ENCODE measurements around the gene UNC13A.
A peak's percentile ranks its signal among the peaks of the same experiment; 100 is the strongest.

UNC13A gene

DNA sequence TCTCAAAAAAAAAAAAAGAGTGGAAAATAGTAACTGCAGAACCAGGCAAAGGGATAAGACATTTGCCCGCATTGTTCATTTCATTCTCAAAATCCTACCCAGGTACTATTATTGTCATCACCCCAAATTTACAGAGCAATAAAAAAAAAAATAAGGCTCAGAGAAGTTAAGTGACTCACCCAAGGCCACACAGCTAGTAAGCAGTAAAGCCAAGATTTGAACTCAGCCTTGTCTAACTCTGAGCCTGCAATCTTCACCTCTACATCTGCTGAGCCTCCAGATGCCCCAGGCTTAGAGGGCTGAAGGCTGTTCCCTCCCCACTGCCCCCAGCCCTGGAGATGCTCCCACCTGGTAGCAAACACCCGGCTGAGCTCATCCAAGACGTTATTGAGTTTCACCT is 61.0 kb downstream of the UNC13A start:
- FAIRE-seq (no peak), DNase-seq (ENCODE audit: low spot score) (no peak)

DNA sequence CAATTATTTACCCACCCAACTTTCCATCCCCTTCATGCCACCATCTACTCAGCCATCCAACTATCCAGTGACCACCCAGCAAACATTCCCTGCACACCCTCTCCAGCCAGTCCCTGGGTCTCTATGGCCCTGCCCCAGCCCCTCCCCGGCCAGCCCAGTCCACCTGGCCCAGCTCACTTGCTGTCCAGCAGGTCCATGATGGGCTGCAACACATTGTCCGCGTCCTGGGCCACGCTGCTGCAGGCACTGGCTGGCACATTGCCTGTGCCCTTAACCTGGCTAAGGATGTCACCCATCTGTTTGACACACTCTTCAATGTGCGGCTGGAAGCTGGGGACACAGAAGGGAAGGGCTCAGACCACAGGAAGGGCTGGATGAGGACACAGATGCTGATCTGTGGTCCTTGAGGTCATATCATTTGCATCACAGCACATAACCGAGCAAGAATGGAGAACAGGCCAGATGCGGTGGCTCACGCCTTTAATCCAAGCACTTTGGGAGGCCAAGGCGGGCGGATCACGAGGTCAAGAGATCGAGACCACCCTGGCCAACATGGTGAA is 61.6 kb downstream of the UNC13A start:
- FAIRE-seq (no peak), DNase-seq (ENCODE audit: low spot score) (no peak)

DNA sequence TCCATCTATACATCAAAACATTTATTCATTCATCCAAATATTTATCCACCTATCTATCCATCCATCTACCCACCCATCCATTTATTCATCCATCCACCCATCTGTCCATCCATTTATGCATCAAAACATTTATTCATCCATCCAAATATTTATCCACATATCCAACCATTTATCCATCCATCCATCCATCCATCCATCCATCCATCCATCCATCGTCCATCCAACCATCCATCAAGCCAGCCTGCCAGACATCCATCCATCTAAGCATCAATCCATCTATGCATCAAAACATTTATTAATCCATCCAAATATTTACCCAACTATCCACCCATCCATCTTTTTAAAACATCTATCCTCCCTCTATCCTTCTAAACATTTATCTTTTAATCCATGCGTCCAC is 62.2 kb downstream of the UNC13A start:
- DNase-seq (ENCODE audit: low spot score) (no peak), FAIRE-seq (no peak)

DNA sequence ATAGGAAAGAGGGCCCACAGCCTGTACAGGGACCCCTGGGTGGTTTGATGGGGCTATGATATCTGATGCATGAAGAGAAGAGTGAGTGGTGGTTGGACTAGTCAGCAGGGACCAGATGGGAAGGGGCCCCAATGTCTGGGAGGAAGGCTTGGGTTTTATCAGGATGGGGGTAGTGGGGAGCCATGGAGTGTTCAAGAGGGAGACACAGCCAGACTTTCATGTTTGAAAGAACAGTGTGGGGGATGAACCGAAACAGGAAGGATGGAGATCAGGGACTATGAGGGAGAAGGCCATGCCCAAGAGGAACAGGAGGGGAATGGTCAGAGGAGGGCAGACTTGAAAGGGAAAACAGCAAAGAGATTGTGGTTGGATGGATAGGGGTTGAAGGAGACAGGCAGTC is 63.1 kb downstream of the UNC13A start:
- FAIRE-seq (no peak), DNase-seq (ENCODE audit: low spot score) (no peak)

DNA sequence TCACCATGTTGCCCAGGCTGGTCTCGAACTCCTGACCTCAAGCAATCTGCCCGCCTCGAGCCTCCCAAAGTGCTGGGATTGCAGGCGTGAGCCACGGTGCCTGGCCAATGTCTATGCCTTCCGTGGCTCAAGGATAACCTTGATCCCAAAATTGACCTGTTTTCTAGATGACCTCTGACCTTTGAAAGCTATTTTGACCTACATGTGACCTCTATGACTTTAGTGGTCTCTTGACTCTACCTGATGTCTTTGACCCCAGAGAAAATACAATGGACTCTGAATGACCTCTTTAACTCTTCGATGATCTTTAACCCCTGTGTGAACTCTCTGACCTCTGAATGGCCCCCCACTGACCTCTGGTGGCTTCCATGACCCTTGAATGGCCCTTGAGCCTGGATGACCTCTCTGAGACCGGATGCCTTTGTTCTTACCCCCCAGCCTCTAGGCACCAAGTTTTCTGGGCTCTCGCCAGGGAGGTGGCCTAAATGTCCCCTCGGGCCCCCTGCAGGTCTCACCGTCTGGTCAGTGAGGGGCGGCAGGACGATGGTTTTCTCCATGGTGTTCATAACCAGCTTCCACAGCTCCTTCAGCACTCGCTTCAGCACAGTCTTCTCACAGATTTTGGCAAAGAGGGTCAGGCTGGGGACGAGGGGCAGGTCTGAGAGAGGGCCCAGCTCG is 63.7 kb downstream of the UNC13A start:
- FAIRE-seq (no peak), DNase-seq (ENCODE audit: low spot score) (no peak)

DNA sequence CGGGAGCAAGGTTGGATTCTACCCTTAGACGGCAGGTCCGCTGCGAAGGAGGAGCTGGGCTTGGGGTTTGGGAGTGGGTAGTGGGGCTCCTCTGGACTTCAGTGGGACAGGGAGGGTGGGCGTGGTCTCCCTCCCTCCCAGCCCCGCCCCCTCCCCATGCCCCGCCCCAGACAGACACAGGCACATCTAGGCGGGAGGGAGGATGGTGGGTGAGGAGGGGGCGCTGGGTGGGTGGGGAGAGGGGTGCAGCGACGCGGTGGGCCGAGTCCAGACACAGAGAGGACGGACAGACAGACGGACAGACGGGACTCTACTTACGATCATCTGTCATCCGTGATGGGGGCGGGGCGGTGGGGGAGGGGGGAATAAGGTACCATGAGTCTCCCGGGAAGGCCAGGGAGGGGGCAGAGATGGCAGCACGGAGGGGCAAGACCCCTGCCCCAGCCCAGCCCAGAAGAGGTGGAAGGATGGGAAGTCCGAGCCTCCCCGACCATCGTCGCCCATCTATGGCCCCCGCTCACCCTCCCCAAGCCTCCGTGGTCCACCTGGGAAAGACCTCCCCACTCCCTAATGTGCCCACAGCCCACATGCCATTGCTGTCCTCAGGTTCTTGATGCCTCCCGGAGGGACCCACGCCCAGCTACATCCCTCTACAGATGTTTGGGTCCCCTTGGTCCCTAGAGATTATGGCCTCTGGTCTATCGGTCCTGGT is 64.8 kb downstream of the UNC13A start:
- no peak for DNase-seq (ENCODE audit: low spot score)
- FAIRE-seq = no peak

DNA sequence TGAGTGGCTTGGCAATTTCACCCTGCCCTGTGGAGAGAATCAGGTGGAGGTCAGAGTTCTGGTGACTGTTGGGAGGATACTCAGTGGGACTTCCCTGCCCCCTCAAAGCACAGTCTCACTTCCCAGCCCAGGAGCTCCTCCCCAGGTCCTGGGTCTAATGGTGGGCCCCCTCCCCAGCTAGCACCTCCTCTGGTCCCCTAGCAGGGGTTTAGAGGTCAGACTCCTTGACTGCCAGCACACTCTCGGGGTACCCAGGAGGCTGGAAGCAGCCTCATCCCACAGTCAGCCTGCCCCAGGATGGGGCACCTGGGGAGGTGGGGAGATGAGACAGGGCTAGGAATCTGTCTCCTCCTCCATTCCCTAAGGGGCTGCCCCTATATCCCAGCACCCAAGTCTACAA is 67.5 kb downstream of the UNC13A start:
- DNase-seq (ENCODE audit: low spot score) = no peak
- FAIRE-seq = no peak

DNA sequence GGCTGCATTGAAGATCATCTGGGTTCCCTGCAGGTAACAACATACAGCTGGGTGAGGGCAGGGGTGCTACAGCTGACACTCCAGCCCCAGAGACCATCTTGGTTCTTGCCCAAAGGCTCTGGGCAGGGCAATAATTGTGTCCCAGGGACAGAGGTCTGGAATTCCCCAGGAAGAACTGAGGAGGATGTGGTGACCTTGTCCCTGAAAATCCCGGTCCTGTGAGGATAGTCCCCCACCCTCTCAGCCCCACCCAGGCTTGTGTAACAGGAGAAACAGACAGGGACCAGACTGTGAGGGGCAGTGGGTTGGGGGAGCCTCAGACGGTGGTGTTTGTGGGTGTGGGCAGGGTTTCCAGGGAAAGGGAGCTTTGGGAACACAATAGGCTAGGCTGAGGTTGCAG is 69.2 kb downstream of the UNC13A start:
- FAIRE-seq = no peak
- DNase-seq (ENCODE audit: low spot score) = no peak

DNA sequence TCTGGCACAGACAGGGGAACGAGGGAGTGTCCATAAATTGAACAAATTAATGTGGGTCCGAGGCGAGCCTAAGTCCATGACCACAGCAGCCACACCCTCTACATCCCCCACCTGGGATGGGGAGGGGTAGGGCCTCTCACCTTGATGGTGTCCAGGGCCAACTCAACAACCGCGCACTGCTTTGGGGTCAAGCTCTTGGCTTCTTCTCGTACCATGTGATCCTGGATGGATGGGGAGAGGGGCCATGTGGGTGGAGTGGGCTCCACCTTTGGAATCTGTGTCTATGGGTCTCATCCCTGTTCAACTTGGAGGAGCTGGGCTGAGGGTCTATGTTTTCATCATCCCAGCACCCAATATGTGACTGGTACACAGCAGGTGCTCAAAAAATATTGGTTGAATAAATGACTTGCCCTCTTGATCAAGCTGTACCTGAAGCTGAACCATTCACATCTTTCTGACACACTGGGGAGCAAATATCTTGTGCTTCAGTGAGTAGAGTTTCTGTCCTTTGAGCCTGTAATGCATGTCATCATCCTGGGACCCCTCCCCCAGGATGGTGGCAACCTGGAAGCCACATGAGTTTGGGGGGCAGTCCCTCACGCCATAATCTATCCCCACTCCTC is 69.8 kb downstream of the UNC13A start:
- no peak for FAIRE-seq
- DNase-seq (ENCODE audit: low spot score) = no peak

DNA sequence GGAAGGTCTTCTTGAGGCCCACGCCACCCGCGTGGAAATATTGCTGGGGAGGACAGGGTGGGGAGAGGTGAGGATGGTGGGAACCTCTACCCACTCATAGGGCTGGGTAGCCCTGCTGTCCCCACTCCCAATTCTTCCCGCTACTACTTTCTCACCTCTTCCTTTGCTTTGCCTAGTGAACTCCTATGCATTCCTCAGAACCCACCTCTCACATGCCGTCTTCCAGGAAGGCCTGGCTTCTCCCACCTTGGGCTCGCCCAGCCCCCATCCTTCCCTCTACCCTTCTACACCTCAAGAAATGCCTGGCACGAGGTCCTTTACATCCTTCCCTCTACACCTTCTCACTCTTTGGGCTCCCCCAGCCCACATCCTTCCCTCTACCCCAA is 70.4 kb downstream of the UNC13A start:
- no peak for FAIRE-seq

DNA sequence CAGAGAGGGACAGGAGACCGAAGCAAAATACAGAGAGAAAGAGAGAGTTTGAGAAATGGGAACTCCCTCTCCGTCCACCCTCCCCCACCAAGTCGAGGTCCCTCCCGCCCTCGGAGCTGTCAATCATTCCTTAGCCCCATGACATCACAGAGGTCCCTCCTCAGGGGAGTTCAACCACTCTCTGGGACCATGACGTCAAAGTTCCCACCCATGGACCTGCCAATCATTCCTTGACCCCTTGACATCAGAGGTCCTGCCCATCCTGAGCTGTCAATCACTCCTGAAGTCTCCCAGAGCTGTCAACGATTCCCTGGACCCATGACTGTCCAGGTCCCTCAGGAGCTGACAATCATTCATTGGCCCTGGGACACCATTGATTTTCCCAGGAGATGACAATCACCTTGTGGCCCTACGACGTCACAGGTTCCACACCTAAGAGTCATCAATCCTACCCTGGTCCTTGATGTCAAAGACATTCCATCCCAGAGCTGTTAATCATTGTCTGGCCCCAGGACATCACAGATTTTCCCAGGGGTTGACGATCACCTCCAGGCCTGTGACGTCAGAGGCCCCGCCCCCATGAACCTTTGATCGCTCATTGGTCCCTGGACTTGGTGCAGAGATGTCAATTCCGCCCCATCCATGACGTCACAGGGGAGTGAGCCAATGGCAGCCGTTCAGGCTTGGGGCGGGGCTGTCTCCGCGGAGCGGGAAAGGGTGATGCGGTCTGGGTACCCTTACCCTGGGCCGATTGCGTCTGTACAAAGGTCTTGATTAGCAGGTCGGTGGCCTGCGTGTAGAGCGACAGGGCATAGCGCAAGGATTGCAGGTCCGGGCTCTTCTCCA is 71.0 kb downstream of the UNC13A start:
- DNase-seq (ENCODE audit: low spot score) = no peak
- FAIRE-seq = no peak

More for the DNA sequence above, 70.4 kb downstream of the UNC13A start:
- DNase-seq (ENCODE audit: low spot score) = no peak

DNA sequence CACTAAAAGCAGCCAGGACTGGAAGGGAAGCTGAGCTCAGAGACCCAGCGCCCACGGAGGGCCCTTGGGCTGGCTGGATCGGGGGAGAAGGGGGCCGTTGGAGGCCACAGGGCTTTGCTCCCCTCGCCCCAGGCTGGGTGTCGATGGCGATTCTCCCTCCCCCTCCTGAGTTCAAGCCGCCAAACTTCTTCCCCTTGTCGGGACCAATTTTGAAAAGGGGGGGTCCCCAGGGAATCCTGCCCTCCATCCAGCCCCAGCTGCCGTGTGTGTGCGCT is 71.5 kb downstream of the UNC13A start:
- FAIRE-seq (no peak), DNase-seq (ENCODE audit: low spot score) (no peak)

DNA sequence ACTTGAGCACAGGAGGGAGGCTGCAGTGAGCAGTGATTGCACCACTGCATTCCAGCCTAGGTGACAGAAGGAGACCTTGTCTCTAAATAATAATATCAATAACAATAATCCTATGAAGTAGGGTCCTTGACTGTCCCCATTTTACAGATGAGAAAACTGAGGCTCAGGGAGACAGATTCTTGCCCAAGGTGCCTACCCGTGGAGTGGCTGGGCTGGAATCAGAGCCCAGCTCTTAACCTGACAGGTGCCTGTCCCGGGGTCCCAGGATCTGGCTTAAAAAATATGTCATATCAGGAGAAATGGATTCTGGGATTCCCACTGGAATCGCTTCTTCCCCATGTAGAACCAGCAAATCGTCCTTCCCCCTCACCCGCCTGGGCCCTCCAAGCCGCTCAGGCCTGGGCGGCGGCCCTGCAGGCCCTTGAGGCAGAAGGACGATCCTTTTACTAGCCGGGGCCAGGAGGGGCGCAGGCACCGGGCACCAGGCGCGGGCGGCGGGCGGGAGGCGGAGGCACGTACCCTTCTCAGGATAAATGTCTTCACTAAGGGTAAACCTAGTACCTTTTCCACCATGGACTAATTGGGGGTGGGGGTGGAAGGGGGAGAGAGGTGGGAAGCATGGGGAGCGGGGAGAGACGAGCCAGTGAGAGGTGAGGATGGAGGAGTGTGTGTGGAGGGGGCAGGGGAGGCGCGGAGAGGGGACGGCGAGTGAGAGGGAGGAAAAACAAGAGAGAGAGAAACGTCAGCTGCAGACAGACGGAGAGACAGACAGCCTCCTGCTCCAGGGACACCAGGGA is 72.1 kb downstream of the UNC13A start:
- DNase-seq (ENCODE audit: low spot score) (no peak), FAIRE-seq (no peak)

DNA sequence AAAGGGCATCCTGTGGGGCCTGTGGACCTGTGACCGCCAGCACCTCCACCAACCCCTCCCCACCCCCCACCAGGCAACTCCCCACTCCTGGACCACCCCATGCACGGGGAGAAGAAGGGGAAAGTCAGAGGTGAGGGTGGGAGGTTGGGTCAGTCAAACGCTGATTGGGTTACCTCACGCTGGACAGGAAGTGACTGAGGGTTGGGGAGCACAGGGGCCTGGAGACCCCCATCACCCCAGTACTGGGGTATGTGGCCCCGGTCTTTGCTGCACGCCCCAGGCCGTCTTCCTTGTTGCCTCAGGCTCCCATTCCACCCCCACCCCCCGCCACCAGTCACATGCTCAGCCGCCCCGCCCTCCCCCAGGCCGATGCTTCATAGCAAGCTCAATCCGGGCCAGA is 73.7 kb downstream of the UNC13A start:
- no peak for FAIRE-seq

DNA sequence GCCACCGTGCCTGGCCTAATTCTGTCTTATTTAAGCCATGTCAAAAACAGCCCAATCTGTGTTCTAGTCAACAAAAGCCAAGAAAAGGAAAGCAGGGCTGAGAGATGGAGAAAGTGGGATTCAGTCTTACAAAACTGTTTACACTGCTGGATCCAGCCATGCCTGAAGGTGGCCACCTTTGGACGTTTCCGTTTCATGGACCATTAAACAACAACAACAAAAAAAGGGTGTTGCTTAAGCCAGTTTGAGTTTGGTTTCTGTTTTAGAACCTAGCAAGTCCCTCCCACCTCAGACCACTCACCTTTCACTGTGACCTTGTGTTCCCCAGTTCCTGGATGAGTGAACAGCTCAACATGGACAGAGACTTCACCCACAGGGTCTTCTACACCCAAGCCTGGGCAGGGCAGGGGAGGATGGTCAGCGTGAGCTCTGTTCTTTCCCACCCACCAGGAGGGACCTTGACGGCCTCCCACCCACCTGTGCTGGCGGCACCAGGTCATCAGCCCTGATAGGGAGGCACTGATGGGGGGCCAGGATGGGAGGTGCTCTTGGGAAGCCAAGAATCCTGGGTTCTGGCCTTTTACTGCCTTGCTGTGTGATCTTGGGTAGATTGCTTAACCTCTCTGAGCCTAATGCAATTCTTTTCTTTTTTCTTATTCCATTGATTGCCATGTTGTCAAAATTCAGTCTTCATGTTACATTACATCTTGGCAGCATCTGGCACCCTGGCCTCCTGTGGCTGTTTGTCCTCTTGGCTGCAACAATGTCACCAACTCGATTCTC is 76.5 kb downstream of the UNC13A start:
- DNase-seq (ENCODE audit: low spot score) (no peak), FAIRE-seq (no peak)

More for the DNA sequence above, 73.7 kb downstream of the UNC13A start:
- DNase-seq (ENCODE audit: low spot score) = no peak

DNA sequence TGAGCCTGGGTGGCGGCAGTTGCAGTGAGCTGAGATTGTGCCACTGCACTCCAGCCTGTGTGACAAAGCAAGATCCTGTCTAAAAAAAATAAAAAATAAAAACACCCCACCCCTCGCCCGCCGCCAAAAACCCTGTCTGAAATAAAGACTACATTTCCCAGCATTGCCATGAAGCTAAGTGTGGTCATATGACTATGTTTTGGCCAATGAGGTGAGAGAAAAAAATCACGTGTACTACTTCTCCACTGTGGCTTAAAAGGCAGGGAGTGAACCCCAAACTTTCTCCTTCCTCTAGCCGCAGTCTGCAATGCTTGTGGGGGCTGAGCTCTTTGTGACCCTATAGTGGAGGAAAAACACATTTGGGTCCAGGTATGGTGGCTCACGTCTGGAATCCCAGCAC is 77.8 kb downstream of the UNC13A start:
- DNase-seq (ENCODE audit: low spot score) (no peak), FAIRE-seq (no peak)

DNA sequence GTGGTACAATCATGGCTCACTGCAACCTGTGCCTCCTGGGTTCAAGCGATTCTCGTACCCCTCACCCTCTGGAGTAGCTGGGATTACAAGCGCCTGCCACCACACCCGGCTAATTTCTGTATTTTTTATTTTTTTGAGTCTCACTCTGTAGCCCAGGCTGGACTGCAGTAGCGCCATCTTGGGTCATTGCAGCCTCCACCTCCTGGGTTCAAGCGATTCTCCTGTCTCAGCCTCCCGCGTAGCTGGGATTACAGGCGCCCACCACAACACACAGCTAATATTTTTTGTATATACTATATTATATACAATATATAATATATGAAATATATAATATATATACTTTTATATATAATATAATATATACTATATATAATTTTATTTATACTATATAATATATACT is 80.2 kb downstream of the UNC13A start:
- FAIRE-seq = no peak
- DNase-seq (ENCODE audit: low spot score) = no peak

DNA sequence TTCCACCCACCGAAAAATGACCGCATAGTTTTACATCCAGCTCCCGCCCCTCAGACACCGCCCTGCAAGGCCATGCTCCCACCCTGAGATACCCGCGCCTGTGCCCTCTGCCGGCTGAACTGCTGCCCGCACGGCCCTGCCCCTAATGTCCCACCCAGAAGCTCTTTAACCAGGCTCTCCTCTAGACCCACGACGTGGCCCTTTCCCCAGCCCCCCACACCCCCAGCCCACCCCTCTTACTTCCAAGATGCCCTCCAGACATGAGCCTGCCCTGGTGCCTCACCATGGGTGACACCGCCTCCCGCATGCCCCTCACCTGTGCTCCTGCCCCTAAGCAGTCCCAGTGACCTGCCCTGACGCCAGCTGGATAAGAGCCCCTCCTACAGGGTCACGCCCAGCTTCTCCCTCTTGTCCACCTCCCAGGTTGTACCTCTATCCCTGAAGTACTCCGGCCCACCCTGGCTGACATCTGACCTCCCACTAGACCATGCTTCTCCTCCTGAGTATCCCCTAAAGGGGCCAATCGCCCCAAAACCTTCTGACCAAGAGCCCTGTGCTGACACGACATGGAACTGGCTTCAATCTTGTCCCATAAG is 81.5 kb downstream of the UNC13A start:
- DNase-seq (ENCODE audit: low spot score) (no peak), FAIRE-seq (no peak)

DNA sequence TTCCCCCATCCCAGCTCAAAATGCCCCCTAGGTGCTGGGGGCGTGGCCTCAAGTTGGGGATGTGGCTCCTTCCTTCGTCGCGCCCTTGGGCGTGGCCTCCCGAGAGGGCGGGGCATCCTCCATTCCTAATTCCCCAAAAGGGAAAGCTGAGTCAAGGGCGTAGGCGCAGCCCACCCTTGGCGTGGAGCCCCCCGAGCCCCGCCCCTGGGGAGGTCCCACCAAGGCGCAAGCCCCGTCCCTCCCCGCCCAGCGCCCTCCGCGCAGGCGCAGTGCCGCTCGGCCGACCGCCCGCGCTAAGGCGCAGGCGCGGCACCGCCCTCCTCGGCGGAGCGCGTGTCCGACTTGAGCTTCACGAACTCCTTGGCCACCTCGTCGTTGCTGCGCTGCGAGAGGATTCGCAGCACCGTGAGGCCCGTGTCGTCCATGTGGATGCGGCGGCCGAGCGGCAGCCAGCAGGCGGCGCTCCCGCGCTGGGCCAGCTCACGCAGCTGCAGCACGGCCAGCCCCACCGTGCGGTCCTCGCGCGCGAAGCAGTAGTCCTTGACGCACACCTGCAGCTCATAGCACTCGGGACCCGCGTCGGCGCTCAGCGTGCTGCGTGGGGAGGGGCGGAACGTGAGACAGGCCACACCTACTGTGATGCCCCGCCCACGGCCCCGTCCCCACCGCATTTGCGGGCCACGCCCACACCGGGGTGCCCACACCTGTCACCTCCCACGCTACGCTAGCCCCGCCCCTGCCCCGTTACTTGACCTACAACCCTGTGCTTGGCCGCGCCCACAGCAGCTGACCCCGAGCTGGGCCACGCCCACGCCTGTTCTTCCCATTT is 82.2 kb downstream of the UNC13A start:
- FAIRE-seq (no peak), DNase-seq (ENCODE audit: low spot score) (peak; percentile 65)
